H1 (cell line): ENCODE results near the gene MDM4. TPM values are rescaled to one million over a fixed set of nuclear protein-coding genes. Genes with fewer than 3 reads are reported as not detected.

ENCODE experiments used
- CTCF ChIA-PET: fragments of 300-600 bp; sonication (Branson Sonifier 250); formaldehyde crosslinking; loops from one replicate; lab custom pipeline; 2021; ENCODE audit not compliant: partially characterized antibody; lab: Charles Lee
- POLR2A ChIA-PET: fragments of 300-600 bp; sonication (Branson Sonifier 250); formaldehyde crosslinking; loops from one replicate; lab custom pipeline; 2021; ENCODE audit warnings: inconsistent platforms; ENCODE audit not compliant: partially characterized antibody; lab: Charles Lee
- DNase-seq, 2 experiments: peaks; one replicate each; pipeline versions ENCODE4 v3.0.0 to v3.0.0-alpha.2; 2010 to 2022; ENCODE audit warnings: low spot score in 2 of 2, low read depth in 1 of 2, mixed read lengths in 1 of 2
- FAIRE-seq: peaks from 2 replicates; lab custom pipeline; 2011; peaks lifted over from hg19 to GRCh38; lab: Jason Lieb, UNC
- H2AFZ ChIP-seq: 2 replicates; pipeline ENCODE4 v1.8.1; 2012; ENCODE audit warnings: low read length, inconsistent platforms
- H2AK5ac ChIP-seq: 2 replicates; pipeline ENCODE4 v1.6.1; 2013; ENCODE audit warnings: low read depth, low read length
- H2BK120ac ChIP-seq: replicated peaks from 2 replicates; pipeline ENCODE3; 2013; ENCODE audit warnings: low read depth, low read length, inconsistent platforms
- H2BK12ac ChIP-seq: 2 replicates; pipeline ENCODE4 v1.6.1; 2013; ENCODE audit warnings: low read depth, low read length
- H2BK15ac ChIP-seq: 2 replicates; pipeline ENCODE4 v1.6.1; 2013; ENCODE audit warnings: low read length
- H2BK20ac ChIP-seq: 2 replicates; pipeline ENCODE4 v1.6.1; 2013; ENCODE audit warnings: low read length
- H2BK5ac ChIP-seq: 2 replicates; pipeline ENCODE4 v1.6.1; 2013; ENCODE audit warnings: low read depth, low read length
- H3K14ac ChIP-seq: 2 replicates; pipeline ENCODE4 v1.6.1; 2013; ENCODE audit warnings: inconsistent platforms; ENCODE audit not compliant: insufficient read length
- H3K18ac ChIP-seq: 2 replicates; pipeline ENCODE4 v1.6.1; 2013; ENCODE audit warnings: low read length; ENCODE audit errors: extremely low read depth
- H3K23ac ChIP-seq: 2 replicates; pipeline ENCODE4 v1.6.1; 2013; ENCODE audit warnings: inconsistent platforms; ENCODE audit not compliant: insufficient read length
- H3K23me2 ChIP-seq: 2 replicates; pipeline ENCODE4 v1.6.1; 2013; ENCODE audit warnings: low read depth, low read length
- H3K27ac ChIP-seq: 2 replicates; pipeline ENCODE4 v1.6.1; 2011; ENCODE audit warnings: low read depth, low read length, inconsistent platforms
- H3K27me3 ChIP-seq, 4 experiments: replicated peaks in 1 of 4; 1 replicate in 1 of 4; 2 replicates in 3 of 4; pipeline versions ENCODE4 v1.6.1 to v1.8.1; 2011 to 2013; ENCODE audit warnings: low read length in 3 of 4, mild to moderate bottlenecking in 3 of 4, inconsistent platforms in 2 of 4, mixed read lengths in 2 of 4, moderate library complexity in 1 of 4; ENCODE audit not compliant: control insufficient read depth in 3 of 4, insufficient read depth in 3 of 4; ENCODE audit errors: extremely low read depth in 1 of 4
- H3K36me3 ChIP-seq, 4 experiments: 2 replicates each; pipeline versions ENCODE4 v1.6.1 to v1.8.1; 2011 to 2013; ENCODE audit warnings: mild to moderate bottlenecking in 4 of 4, low read length in 3 of 4, moderate library complexity in 2 of 4, control low read depth in 1 of 4, inconsistent platforms in 1 of 4; ENCODE audit not compliant: insufficient read depth in 4 of 4, control insufficient read depth in 2 of 4
- H3K4ac ChIP-seq: replicated peaks from 2 replicates; pipeline ENCODE3; 2013; ENCODE audit warnings: low read length, low read depth, mixed read lengths, inconsistent platforms; ENCODE audit not compliant: insufficient read length
- H3K4me1 ChIP-seq, 4 experiments: replicated peaks in 1 of 4; 1 replicate in 1 of 4; 2 replicates in 3 of 4; pipeline versions ENCODE4 v1.6.1 to v1.8.1; 2011 to 2013; ENCODE audit warnings: low read length in 3 of 4, inconsistent platforms in 2 of 4, mixed read lengths in 1 of 4; ENCODE audit not compliant: insufficient read depth in 4 of 4, control insufficient read depth in 3 of 4
- H3K4me2 ChIP-seq, 2 experiments: 2 replicates each; pipeline versions ENCODE4 v1.6.1 to v1.8.1; 2011 to 2013; ENCODE audit warnings: low read depth in 2 of 2, low read length in 2 of 2, control low read depth in 1 of 2, inconsistent platforms in 1 of 2, mild to moderate bottlenecking in 1 of 2; ENCODE audit not compliant: insufficient read depth in 1 of 2
- H3K4me3 ChIP-seq, 4 experiments: fragments of 200-600, 300-600 bp in 1 of 4; sonication (generic), shearing (Covaris generic), sonication (Bioruptor Twin) in 1 of 4; 2 replicates each; pipeline versions ENCODE4 v1.5.1 to v1.8.1; 2011 to 2016; ENCODE audit warnings: low read length in 4 of 4, low read depth in 3 of 4, control low read depth in 2 of 4, inconsistent platforms in 2 of 4, mild to moderate bottlenecking in 2 of 4, mixed read lengths in 1 of 4, moderate library complexity in 1 of 4; ENCODE audit not compliant: insufficient read depth in 2 of 4; ENCODE audit errors: extremely low read depth in 1 of 4
- H3K56ac ChIP-seq: replicated peaks from 2 replicates; pipeline ENCODE3; 2013; ENCODE audit warnings: low read depth, mild to moderate bottlenecking, mixed read lengths, low read length, inconsistent platforms; ENCODE audit not compliant: insufficient read length
- H3K79me1 ChIP-seq: 2 replicates; pipeline ENCODE4 v1.6.1; 2013; ENCODE audit warnings: low read depth, low read length, control low read depth
- H3K79me2 ChIP-seq, 2 experiments: 2 replicates each; pipeline versions ENCODE4 v1.6.1 to v1.8.1; 2012 to 2013; ENCODE audit warnings: low read length in 2 of 2, mild to moderate bottlenecking in 2 of 2, inconsistent platforms in 1 of 2; ENCODE audit not compliant: insufficient read depth in 2 of 2, control insufficient read depth in 1 of 2
- H3K9ac ChIP-seq, 4 experiments: replicated peaks in 1 of 4; 1 replicate in 1 of 4; 2 replicates in 3 of 4; pipeline versions ENCODE4 v1.6.1 to v1.8.1; 2011 to 2013; ENCODE audit warnings: low read depth in 3 of 4, low read length in 3 of 4, control low read depth in 2 of 4, mild to moderate bottlenecking in 2 of 4, moderate library complexity in 2 of 4, inconsistent platforms in 1 of 4; ENCODE audit errors: extremely low read depth in 1 of 4
- H3K9me3 ChIP-seq, 2 experiments: 2 replicates each; pipeline versions ENCODE4 v1.6.1 to v1.8.1; 2012 to 2013; ENCODE audit warnings: mild to moderate bottlenecking in 2 of 2, moderate library complexity in 2 of 2, control low read depth in 1 of 2, inconsistent platforms in 1 of 2, low read depth in 1 of 2, low read length in 1 of 2, mixed read lengths in 1 of 2; ENCODE audit not compliant: insufficient read depth in 2 of 2
- H4K20me1 ChIP-seq, 2 experiments: replicated peaks in 1 of 2; 2 replicates each; pipeline versions ENCODE3 to v1.8.1; 2011 to 2013; ENCODE audit warnings: inconsistent platforms in 2 of 2, low read length in 2 of 2, mild to moderate bottlenecking in 1 of 2; ENCODE audit not compliant: insufficient read depth in 2 of 2, control insufficient read depth in 1 of 2
- H4K5ac ChIP-seq: 2 replicates; pipeline ENCODE4 v1.6.1; 2013; ENCODE audit warnings: low read length, low read depth, mixed read lengths, inconsistent platforms; ENCODE audit not compliant: insufficient read length
- H4K8ac ChIP-seq: 2 replicates; pipeline ENCODE4 v1.8.0; 2013; ENCODE audit warnings: mild to moderate bottlenecking, moderate library complexity, low read length, inconsistent platforms; ENCODE audit not compliant: insufficient read depth; ENCODE audit errors: extremely low read depth
- H4K91ac ChIP-seq: replicated peaks from 2 replicates; pipeline ENCODE3; 2013; ENCODE audit warnings: low read length, mixed read lengths, inconsistent platforms; ENCODE audit not compliant: insufficient read length
- KDM1A ChIP-seq: fragments of 200-600, 300-600 bp; sonication (generic); IDR thresholded peaks from 2 replicates; pipeline ENCODE4 v1.7.1; 2016; ENCODE audit warnings: mild to moderate bottlenecking, low read length, borderline replicate concordance
- RNF2 ChIP-seq: fragments of 200-900, 300-1000 bp; sonication (generic); IDR thresholded peaks from 2 replicates; pipeline ENCODE4 v1.7.1; 2016; ENCODE audit warnings: borderline replicate concordance, low read depth, mild to moderate bottlenecking, antibody characterized with exemption, low read length; ENCODE audit not compliant: poor library complexity, severe bottlenecking; ENCODE audit errors: missing control alignments
- WGBS, 2 experiments: shearing (Covaris generic) in 1 of 2; methylation state at CpG; one replicate each; pipeline versions ENCODE4 v1.1.6 to v1.1.7; 2013 to 2015; ENCODE audit warnings: low lambda C conversion rate in 2 of 2, mixed read lengths in 2 of 2, inconsistent platforms in 1 of 2, low coverage in 1 of 2, missing lambda C conversion rate in 1 of 2; ENCODE audit not compliant: insufficient replicate concordance in 2 of 2, insufficient coverage in 1 of 2, insufficient read length in 1 of 2; ENCODE audit errors: extremely low coverage in 1 of 2, missing lambda C conversion rate in 1 of 2; 5-methylcytosine and 5-hydroxymethylcytosine counted together
- polyA plus RNA-seq, 7 experiments: library from polyadenylated mRNA; depleted of rRNA in 3 of 7; stranded (reverse) in 5 of 7; unstranded in 2 of 7; fragments of >200 nt in 5 of 7; fragments of 200-250 nt in 2 of 7; gene quantifications; 1 replicate in 5 of 7; 2 replicates in 1 of 7; 4 replicates in 1 of 7; pipeline versions ENCODE4 v1.2.1 to v1.2.3, GENCODE V29; 2011 to 2013; ENCODE audit warnings: missing spikeins in 2 of 7, mixed read lengths in 2 of 7
- total RNA-seq: library from RNA; stranded (reverse); fragmentation: NEBNext Ultra II Directional; extraction: Animal tissue kit (Norgen Biotek cat#: 25700); gene quantifications from 2 replicates; pipeline ENCODE4 v1.2.1, GENCODE V29; 2021

MDM4 gene
- total and polyA plus RNA-seq, 2 of the 8 experiments (the other 6 are each of a cell fraction or from before 2014, with no cell fraction given) = 10.8 to 84.9 TPM

DNA sequence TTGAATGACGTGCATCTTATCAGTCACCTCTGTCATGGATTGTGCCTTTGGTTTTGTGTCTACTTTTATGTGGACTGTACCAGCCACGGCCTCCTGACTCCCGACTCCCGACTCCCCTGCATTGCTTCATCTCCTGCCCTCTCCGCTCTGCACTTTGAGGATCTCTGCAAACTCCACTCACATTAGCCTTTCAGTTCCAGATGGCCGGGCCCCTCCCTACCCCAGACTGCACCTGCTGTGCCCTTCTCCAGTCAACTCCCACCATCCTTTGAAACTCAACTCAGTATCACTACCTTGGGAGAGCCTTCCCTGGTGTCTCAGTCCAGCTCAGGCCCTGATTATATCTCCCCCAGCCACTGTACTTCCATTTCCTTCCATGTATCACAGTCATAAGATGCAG lies 71.4 kb downstream of the MDM4 start:
- no peak overlapping the region for H4K91ac ChIP-seq
- no peak overlapping the region for H3K9ac ChIP-seq
- H3K9me3 ChIP-seq = no peaks in the 10 kb centered on the region
- no peak overlapping the region for H4K5ac ChIP-seq
- no peak overlapping the region for H4K8ac ChIP-seq
- no peak overlapping the region; a peak in 1 of 8 replicates for H3K4me3 ChIP-seq
- no peaks in the 10 kb centered on the region for H3K23me2 ChIP-seq
- H3K56ac ChIP-seq = no peak overlapping the region
- no peak overlapping the region for H3K14ac ChIP-seq
- H3K18ac ChIP-seq = no peak overlapping the region
- no peak overlapping the region for H3K23ac ChIP-seq
- H2BK12ac ChIP-seq = peak overlapping the region; percentile 75; the same call in 1 of the 2 replicates
- no peak overlapping the region for H2BK120ac ChIP-seq
- no peak overlapping the region for H3K27ac ChIP-seq
- no peak overlapping the region for H3K4me2 ChIP-seq
- DNase-seq (no peak), FAIRE-seq (no peak)
- no peaks in the 10 kb centered on the region for H3K79me1 ChIP-seq
- peaks cover 6 to 14% (median 8%) of the 10 kb centered on the region in 4 experiments for H3K4me1 ChIP-seq
- no peak overlapping the region for H2BK15ac ChIP-seq
- TF ChIP-seq KDM1A = no peak
- TF ChIP-seq RNF2 = no peak
- no peaks in the 10 kb centered on the region for H3K27me3 ChIP-seq
- H2AK5ac ChIP-seq = peak overlapping the region; percentile 40; the same call in 1 of the 2 replicates
- no peaks in the 10 kb centered on the region for H3K36me3 ChIP-seq
- H2BK5ac ChIP-seq = no peak overlapping the region
- H3K4ac ChIP-seq = no peak overlapping the region
- no peaks in the 10 kb centered on the region for H3K79me2 ChIP-seq
- H2BK20ac ChIP-seq = no peak overlapping the region
- H2AFZ ChIP-seq = no peak overlapping the region
- no peaks in the 10 kb centered on the region for H4K20me1 ChIP-seq
- 78% methylated on average over 6 of the region's 6 CpGs; no CpG with 5 or more reads in 1 of the 2 experiments for WGBS, 2 experiments
- ChIA-PET CTCF (interaction anchor here (1.1 to 2.2 kb wide), 6 partner anchors 14 to 220 kb away, joined by 3 to 10 read pairs (median 5); no protein-coding TSS in a partner anchor), POLR2A (interaction anchor here (0.7 to 2.0 kb wide), 2 partner anchors 13 to 194 kb away, joined by 3 to 7 read pairs; no protein-coding TSS in a partner anchor)
